Measurements from ENCODE around the gene ARMC7. TPM values are rescaled to one million over a fixed set of nuclear protein-coding genes. Genes with fewer than 3 reads are reported as not detected.

ARMC7 gene
- total and polyA plus RNA-seq, 2 of the 4 experiments (the other 2 are of a cell fraction), result 1.8 to 6.9 TPM

- Histone ChIP-seq H3K27me3 (ENCODE audit: control insufficient read depth, insufficient read depth, low read length) (no peaks in the 10 kb centered on the region), H3K14ac (replicated peaks; ENCODE audit: low read depth, low read length) (no peak overlapping the region), H2BK5ac (ENCODE audit: low read depth, low read length, poor library complexity, severe bottlenecking) (no peak overlapping the region), H2AFZ (replicated peaks; ENCODE audit: low read length, poor library complexity) (no peak overlapping the region), H3K4me3 (ENCODE audit: insufficient read depth, low read depth, low read length) (no peak overlapping the region), H4K8ac (ENCODE audit: low read depth in 2 of 2, low read length in 2 of 2) (no peak overlapping the region), H3K79me1 (ENCODE audit: low read depth in 1 of 2, low read length in 2 of 2) (peaks cover 3 to 5% of the 10 kb centered on the region in 2 experiments; a peak in 3 of 4 replicates), H3K4ac (ENCODE audit: low read depth, low read length) (no peak overlapping the region), H3K4me2 (ENCODE audit: low read depth, low read length) (no peak overlapping the region), H3K9me3 (ENCODE audit: control insufficient read depth, insufficient read depth, low read length) (no peaks in the 10 kb centered on the region), H4K91ac (ENCODE audit: insufficient read depth, low read depth, low read length) (no peak overlapping the region), H2BK120ac (ENCODE audit: low read depth, low read length) (no peak overlapping the region), H2AK5ac (ENCODE audit: low read depth, low read length) (no peak overlapping the region), H4K20me1 (ENCODE audit: insufficient read depth, low read length) (no peaks in the 10 kb centered on the region), H3K9me1 (ENCODE audit: insufficient read depth, low read length) (0 out of 2 replicates have a peak, but pooled peaks cover 3% of the 10 kb centered on the region), H4K5ac (ENCODE audit: low read depth, low read length) (no peak overlapping the region), H3K27ac (ENCODE audit: insufficient read depth, low read length) (no peak overlapping the region), H3K36me3 (ENCODE audit: control insufficient read depth, insufficient read depth, low read length) (peaks cover 46% of the 10 kb centered on the region), H3K56ac (ENCODE audit: extremely low read depth, insufficient read depth, low read length) (no peak overlapping the region), H3K9ac (ENCODE audit: low read depth, low read length) (no peak overlapping the region), H3K23ac (ENCODE audit: low read depth, low read length) (no peak overlapping the region), H3K4me1 (ENCODE audit: control insufficient read depth, insufficient read depth, low read length) (peaks cover 6% of the 10 kb centered on the region; the same call in 1 of the 2 replicates), H2AK9ac (replicated peaks; ENCODE audit: low read depth, low read length, poor library complexity) (no peak overlapping the region), H2BK20ac (ENCODE audit: low read depth, low read length) (no peak overlapping the region), H3K18ac (ENCODE audit: low read depth, low read length) (no peak overlapping the region), H2BK15ac (ENCODE audit: low read depth, low read length) (no peak overlapping the region)
- CTCF ChIA-PET, result interaction anchor here (1.1 kb wide), 1 partner anchor 42 kb away, joined by 3 read pairs; no protein-coding TSS in a partner anchor
- no peak for TF ChIP-seq NFE2L2 (IDR thresholded peaks at IDR 0.05; ENCODE audit: low read depth, low read length)
- TF ChIP-seq BHLHE40 (IDR thresholded peaks at IDR 0.05; ENCODE audit: low read depth, low read length), result no peak
- no peak for TF ChIP-seq MAZ (IDR thresholded peaks at IDR 0.05; ENCODE audit: borderline replicate concordance, low read depth, low read length)
- no peak for TF ChIP-seq SMC3 (IDR thresholded peaks at IDR 0.05; ENCODE audit: low read depth, low read length)
- TF ChIP-seq FOS (IDR thresholded peaks at IDR 0.05; ENCODE audit: low read depth, low read length), result no peak
- TF ChIP-seq, protein P1, sequence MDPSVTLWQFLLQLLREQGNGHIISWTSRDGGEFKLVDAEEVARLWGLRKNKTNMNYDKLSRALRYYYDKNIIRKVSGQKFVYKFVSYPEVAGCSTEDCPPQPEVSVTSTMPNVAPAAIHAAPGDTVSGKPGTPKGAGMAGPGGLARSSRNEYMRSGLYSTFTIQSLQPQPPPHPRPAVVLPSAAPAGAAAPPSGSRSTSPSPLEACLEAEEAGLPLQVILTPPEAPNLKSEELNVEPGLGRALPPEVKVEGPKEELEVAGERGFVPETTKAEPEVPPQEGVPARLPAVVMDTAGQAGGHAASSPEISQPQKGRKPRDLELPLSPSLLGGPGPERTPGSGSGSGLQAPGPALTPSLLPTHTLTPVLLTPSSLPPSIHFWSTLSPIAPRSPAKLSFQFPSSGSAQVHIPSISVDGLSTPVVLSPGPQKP (IDR thresholded peaks at IDR 0.05; ENCODE audit: borderline replicate concordance, low read depth, low read length), result no peak
- TF ChIP-seq RAD21 (IDR thresholded peaks at IDR 0.05; ENCODE audit: low read length), result no peak
- TF ChIP-seq CTCF (conservative IDR thresholded peaks at IDR 0.05; ENCODE audit: low read depth, low read length), result no peak
- no peak for TF ChIP-seq CEBPB (IDR thresholded peaks at IDR 0.05; ENCODE audit: low read depth, low read length)
- TF ChIP-seq MAFK (IDR thresholded peaks at IDR 0.05; ENCODE audit: low read depth, low read length), result no peak
- TF ChIP-seq RCOR1 (IDR thresholded peaks at IDR 0.05; ENCODE audit: insufficient replicate concordance, low read length), result no peak
- no peak for TF ChIP-seq USF2 (IDR thresholded peaks at IDR 0.05; ENCODE audit: low read depth, low read length)
- TF ChIP-seq CHD1 (IDR thresholded peaks at IDR 0.05; ENCODE audit: low read depth, low read length), result no peak
- no peak for TF ChIP-seq RFX5 (IDR thresholded peaks at IDR 0.05; ENCODE audit: low read depth, low read length)
- TF ChIP-seq MXI1 (IDR thresholded peaks at IDR 0.05; ENCODE audit: borderline replicate concordance, low read depth, low read length), result no peak
- no peak for TF ChIP-seq POLR2A (IDR thresholded peaks at IDR 0.05; ENCODE audit: low read depth, low read length)
- BruUV-seq (replicated peaks), result no TSS peak
- dilution Hi-C loops (cut with HindIII; ENCODE audit: low sequenced_read_pairs, unreplicated experiment), result no loop called here
- DNase-seq (no peak), ATAC-seq (ENCODE audit: low read depth) (no peak)
- WGBS, 2 experiments (ENCODE audit: extremely low coverage in 2 of 2, insufficient read length in 1 of 2), result 47% methylated on average over 2 of the region's 3 CpGs; no CpG with 5 or more reads in 1 of the 2 experiments
- intact Hi-C loops (cut with micrococcal nuclease), result loop anchor here (5.0 to 10.0 kb wide), 2 partner anchors 49 to 141 kb away; partner anchors contain the start of gene NUP85
- POLR2A ChIA-PET (ENCODE audit: unreplicated experiment), result no interaction called here
- in situ Hi-C loops (cut with MboI; ENCODE audit: low sequenced_read_pairs), result loop anchor here (10.0 to 25.0 kb wide), 2 partner anchors 141 to 349 kb away; partner anchors contain the start of genes GRB2 and NUP85
Observed at GRCh38 chr17:75063626-75064025, 46.1 kb upstream of the ARMC7 start.
